Lower leg skin (tissue), 4 donors: ENCODE data around the gene FGF2. TPM values are rescaled to one million over a fixed set of nuclear protein-coding genes. Genes with fewer than 3 reads are reported as not detected.
"Not testable (repeated sequence)": the region's sequence is repeated elsewhere in the genome, so short reads cannot be mapped to it uniquely, and the experiment has no call there.

Experiments
- DNase-seq, 2 donors: peaks; one replicate each; pipeline ENCODE4 v3.0.0-alpha.2; 2019; ENCODE audit warnings: low spot score in 2 of 2
- H3K4me3 ChIP-seq: fragments of 200-600 bp; sonication (generic); 2 replicates; pipeline ENCODE4 v1.5.1; 2017; ENCODE audit warnings: mild to moderate bottlenecking, low read depth; ENCODE audit not compliant: poor library complexity, severe bottlenecking
- CTCF ChIP-seq, 3 donors: fragments of 450-650 bp; IDR thresholded peaks; one replicate each; pipeline ENCODE4 v1.5.1; 2016; ENCODE audit warnings: antibody characterized with exemption in 3 of 3, mild to moderate bottlenecking in 3 of 3, moderate library complexity in 2 of 3
- POLR2A ChIP-seq, 2 donors: fragments of 450-650 bp; IDR thresholded peaks; one replicate each; pipeline ENCODE4 v1.6.1; 2016 to 2017; ENCODE audit warnings: antibody characterized with exemption in 2 of 2, mild to moderate bottlenecking in 1 of 2, moderate library complexity in 1 of 2
- WGBS, 2 donors: methylation state at CpG; one replicate each; pipeline ENCODE4 v1.1.5; 2018; 5-methylcytosine and 5-hydroxymethylcytosine counted together
- intact Hi-C: fragments of 100-400 bp; cut with DNase I; formaldehyde crosslinking; loops from one replicate; pipeline ENCODE4 v1.15.0; 2023; ENCODE audit warnings: low total_unique reads
- total RNA-seq, 4 donors: library from RNA; depleted of rRNA; stranded (reverse); fragments of >200 nt; gene quantifications; one replicate each; pipeline ENCODE4 v1.1.0, GENCODE V29; 2016

FGF2 gene
- total RNA-seq, 4 donors from 2014 or later = 4.8 to 6.1 (median 5.0) TPM

GRCh38 chr4:122806981-122807679, 19.5 kb upstream of the FGF2 start:
- 45 to 57% methylated on average over 3 of the region's 3 CpGs for WGBS, 2 donors
- intact Hi-C loops = no loop called here
- no peak for TF ChIP-seq POLR2A (IDR thresholded peaks at IDR 0.05)
- no peak for TF ChIP-seq CTCF (IDR thresholded peaks at IDR 0.05)
- DNase-seq = no peak
- no peak overlapping the region for H3K4me3 ChIP-seq

GRCh38 chr4:122810669-122811068, 16.0 kb upstream of the FGF2 start:
- no peak for DNase-seq
- TF ChIP-seq POLR2A (IDR thresholded peaks at IDR 0.05) (no peak), CTCF (IDR thresholded peaks at IDR 0.05) (no peak)
- intact Hi-C loops = no loop called here
- H3K4me3 ChIP-seq = no peak overlapping the region
- WGBS, 2 donors = 91 to 96% methylated on average over 1 of the region's 1 CpG

GRCh38 chr4:122811781-122812180, 14.8 kb upstream of the FGF2 start:
- DNase-seq = not testable (repeated sequence)

GRCh38 chr4:122812823-122813222, 13.8 kb upstream of the FGF2 start:
- intact Hi-C loops, DNase-seq, H3K4me3 ChIP-seq: not testable (repeated sequence)
- 65 to 81% methylated on average over 3 of the region's 3 CpGs for WGBS, 2 donors

More at GRCh38 chr4:122811781-122812180, 14.8 kb upstream of the FGF2 start:
- intact Hi-C loops, H3K4me3 ChIP-seq: not testable (repeated sequence)
- 98% methylated on average over 30 of the region's 32 CpGs; no CpG with 5 or more reads in 1 of the 2 donors for WGBS, 2 donors

- intact Hi-C loops = no loop called here
- WGBS, 2 donors = 90 to 92% methylated on average over 2 of the region's 2 CpGs
- TF ChIP-seq CTCF (IDR thresholded peaks at IDR 0.05) (no peak), POLR2A (IDR thresholded peaks at IDR 0.05) (no peak)
- no peak for DNase-seq
- no peak overlapping the region for H3K4me3 ChIP-seq
Measured at GRCh38 chr4:122814426-122814825, 12.2 kb upstream of the FGF2 start.

GRCh38 chr4:122815248-122815647, 11.4 kb upstream of the FGF2 start:
- intact Hi-C loops = no loop called here
- WGBS, 2 donors = 95% methylated on average over 6 of the region's 6 CpGs
- DNase-seq = no peak
- no peak overlapping the region for H3K4me3 ChIP-seq
- TF ChIP-seq CTCF (IDR thresholded peaks at IDR 0.05) (no peak), POLR2A (IDR thresholded peaks at IDR 0.05) (no peak)

GRCh38 chr4:122816476-122816875, 10.2 kb upstream of the FGF2 start:
- H3K4me3 ChIP-seq = no peak overlapping the region
- intact Hi-C loops = no loop called here
- no peak for DNase-seq
- WGBS, 2 donors = 97 to 98% methylated on average over 4 of the region's 4 CpGs
- TF ChIP-seq CTCF (IDR thresholded peaks at IDR 0.05) (no peak), POLR2A (IDR thresholded peaks at IDR 0.05) (no peak)
